ENCODE results near the gene C5.

DNA sequence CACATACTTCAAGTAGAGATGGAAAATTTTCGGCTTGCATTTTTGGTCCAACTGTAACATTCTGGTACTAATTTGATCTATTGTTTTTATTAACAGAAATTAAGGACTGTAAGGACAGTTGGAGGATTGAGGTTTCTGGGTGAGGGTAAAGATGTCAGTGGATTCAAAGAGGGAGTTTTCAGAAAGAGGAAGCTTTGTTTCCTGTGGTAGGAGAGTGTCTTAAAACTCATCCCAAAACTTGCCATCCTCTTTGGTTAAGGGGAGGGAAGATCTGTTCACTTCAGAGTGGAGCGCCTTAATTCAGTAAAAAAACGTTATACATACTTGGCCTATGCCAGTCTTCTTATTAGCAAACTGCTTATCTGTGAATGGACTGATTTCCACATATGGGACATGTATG is 38.5 kb upstream of the C5 start:
- no peak for TF ChIP-seq ZNF354B (CRISPR knock-in tag; IDR thresholded peaks at IDR 0.05)
- TF ChIP-seq POLR2A (conservative IDR thresholded peaks at IDR 0.05), result no peak
- TF ChIP-seq, protein P1, sequence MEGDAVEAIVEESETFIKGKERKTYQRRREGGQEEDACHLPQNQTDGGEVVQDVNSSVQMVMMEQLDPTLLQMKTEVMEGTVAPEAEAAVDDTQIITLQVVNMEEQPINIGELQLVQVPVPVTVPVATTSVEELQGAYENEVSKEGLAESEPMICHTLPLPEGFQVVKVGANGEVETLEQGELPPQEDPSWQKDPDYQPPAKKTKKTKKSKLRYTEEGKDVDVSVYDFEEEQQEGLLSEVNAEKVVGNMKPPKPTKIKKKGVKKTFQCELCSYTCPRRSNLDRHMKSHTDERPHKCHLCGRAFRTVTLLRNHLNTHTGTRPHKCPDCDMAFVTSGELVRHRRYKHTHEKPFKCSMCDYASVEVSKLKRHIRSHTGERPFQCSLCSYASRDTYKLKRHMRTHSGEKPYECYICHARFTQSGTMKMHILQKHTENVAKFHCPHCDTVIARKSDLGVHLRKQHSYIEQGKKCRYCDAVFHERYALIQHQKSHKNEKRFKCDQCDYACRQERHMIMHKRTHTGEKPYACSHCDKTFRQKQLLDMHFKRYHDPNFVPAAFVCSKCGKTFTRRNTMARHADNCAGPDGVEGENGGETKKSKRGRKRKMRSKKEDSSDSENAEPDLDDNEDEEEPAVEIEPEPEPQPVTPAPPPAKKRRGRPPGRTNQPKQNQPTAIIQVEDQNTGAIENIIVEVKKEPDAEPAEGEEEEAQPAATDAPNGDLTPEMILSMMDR (IDR thresholded peaks at IDR 0.05 in 2 of 3, conservative IDR thresholded peaks at IDR 0.05 in 1 of 3; ENCODE audit: insufficient read depth in 2 of 3, low read depth in 1 of 3, low read length in 3 of 3), result no peak
- TF ChIP-seq JUND (IDR thresholded peaks at IDR 0.05; ENCODE audit: borderline replicate concordance, low read depth, low read length), result no peak
- TF ChIP-seq JUND (tag; IDR thresholded peaks at IDR 0.05; ENCODE audit: borderline replicate concordance, low read depth, low read length), result no peak
- TF ChIP-seq MXI1 (IDR thresholded peaks at IDR 0.05; ENCODE audit: low read depth, low read length), result no peak
- no peak for TF ChIP-seq BRCA1 (IDR thresholded peaks at IDR 0.05)
- no peak for TF ChIP-seq BRCA1 (CRISPR knock-in tag; IDR thresholded peaks at IDR 0.05)
- no peak for TF ChIP-seq MAZ (CRISPR knock-in tag; conservative IDR thresholded peaks at IDR 0.05 in 1 of 2, IDR thresholded peaks at IDR 0.05 in 1 of 2)
- no peak for TF ChIP-seq ERF (CRISPR knock-in tag; IDR thresholded peaks at IDR 0.05)
- TF ChIP-seq SUPT5H (IDR thresholded peaks at IDR 0.05), result no peak
